OCI-M2 (cell line): Measurements from ENCODE around the gene NKIRAS1.
"Not testable (repeated sequence)": the region's sequence is repeated elsewhere in the genome, so short reads cannot be mapped to it uniquely, and the experiment has no call there.

ENCODE experiments used
- DNase-seq: peaks from one replicate; lab custom pipeline; 2025; ENCODE audit not compliant: unreplicated experiment; lab: John Stamatoyannopoulos, UW

NKIRAS1 gene

DNA sequence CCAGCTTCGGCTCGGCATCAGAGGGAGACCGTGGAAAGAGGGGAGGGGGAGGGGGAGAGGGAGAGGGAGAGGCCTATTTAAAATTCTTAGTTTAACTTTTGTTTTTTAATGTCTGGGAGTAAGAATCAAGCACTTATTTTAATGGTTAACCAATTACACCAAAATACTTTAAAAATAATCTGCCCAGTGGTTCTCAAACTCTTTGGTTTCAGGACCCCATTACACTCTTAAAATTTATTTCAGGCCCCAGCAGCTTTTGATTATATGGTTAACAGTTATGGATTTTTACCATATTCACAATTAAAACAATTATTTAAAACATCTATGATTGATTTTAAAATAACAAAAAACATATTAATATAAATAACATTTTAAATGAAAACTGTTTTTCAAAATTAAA lies 44.5 kb downstream of the NKIRAS1 start:
- no peak for DNase-seq

DNA sequence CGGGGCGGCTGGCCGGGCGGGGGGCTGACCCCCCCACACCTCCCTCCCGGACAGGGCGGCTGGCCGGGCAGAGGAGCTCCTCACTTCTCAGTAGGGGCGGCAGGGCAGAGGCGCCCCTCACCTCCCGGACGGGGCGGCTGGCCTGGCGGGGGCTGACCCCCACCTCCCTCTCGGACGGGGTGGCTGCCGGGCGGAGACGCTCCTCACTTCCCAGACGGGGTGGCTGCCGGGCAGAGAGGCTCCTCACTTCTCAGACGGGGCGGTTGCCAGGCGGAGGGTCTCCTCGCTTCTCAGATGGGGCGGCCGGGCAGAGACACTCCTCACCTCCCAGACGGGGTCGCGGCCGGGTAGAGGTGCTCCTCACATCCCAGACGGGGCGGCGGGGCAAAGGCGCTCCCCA lies 45.4 kb downstream of the NKIRAS1 start:
- not testable (repeated sequence) for DNase-seq

DNA sequence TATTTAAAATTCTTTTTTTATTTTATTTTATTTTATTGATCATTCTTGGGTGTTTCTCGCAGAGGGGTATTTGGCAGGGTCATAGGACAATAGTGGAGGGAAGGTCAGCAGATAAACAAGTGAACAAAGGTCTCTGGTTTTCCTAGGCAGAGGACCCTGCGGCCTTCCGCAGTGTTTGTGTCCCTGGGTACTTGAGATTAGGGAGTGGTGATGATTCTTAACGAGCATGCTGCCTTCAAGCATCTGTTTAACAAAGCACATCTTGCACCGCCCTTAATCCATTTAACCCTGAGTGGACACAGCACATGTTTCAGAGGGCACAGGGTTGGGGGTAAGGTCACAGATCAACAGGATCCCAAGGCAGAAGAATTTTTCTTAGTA lies 46.1 kb downstream of the NKIRAS1 start:
- not testable (repeated sequence) for DNase-seq

DNA sequence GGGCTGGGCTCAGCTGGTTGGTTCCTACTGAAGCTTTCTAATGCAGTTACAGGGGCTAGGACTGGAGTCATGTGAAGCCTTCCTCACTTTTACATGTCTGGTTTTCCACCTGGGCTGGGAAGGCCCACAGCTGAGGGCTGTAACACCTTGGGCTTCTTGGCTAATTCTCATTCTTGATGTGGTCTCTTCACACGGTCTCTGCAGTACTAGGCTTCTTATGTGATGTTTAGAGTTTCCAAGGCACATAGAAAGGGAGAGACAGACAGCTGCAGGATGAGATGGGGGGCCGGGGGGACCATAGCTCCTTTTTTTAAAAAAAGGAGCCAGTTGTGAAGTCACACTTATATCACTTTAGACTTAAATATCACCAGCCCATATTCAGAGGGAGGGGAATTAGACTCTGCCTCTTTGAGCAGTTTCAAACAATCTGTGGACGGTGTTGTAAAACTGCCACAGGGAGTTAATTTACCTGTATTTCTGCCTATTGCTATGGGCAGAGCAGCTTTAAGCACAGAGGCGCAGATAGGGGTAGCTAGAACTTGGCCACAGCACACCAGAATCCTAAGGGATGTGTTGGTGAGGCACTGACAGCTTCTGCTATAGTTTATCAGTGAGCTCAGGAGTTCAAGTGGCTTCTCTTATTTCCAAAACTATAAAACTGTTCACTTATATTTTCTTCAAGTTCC lies 46.7 kb downstream of the NKIRAS1 start:
- no peak for DNase-seq

DNA sequence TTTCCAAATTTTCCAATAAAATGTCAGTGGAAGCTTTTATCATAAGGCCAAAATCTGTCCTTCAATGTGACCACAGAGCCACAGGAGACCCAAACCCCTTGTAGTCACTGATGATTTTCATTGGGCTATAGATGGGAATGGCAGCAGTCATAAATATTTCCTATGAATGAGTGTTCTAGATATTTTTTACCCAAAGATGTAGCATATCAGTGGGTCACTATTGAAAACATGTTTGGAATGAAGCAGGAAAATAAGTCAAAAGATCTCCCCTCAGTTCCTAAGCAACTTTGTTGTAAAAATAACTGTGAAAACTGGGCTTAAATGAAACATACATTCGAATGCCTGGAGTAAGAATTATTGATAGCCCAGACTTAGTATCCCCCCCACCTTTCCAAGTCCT lies 49.0 kb downstream of the NKIRAS1 start:
- DNase-seq, result no peak

DNA sequence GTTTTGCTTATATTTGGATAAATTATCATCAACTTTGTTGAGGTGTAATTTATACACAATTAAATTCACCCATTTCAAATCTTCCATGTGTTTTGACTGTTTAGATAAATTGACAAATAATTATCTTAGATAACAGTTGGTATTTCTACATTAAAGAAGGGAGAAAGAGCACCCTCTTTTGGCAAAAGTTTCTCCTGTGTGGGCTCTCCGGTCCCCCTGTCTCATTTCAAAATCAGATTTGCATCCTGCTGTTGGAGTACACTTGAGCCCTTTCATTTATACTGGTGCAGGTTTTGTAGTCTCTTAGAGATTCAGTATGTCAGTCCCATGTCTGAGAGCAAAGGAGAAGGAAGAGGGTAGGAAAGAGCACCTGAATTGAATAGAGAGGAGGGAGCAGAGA lies 49.4 kb downstream of the NKIRAS1 start:
- no peak for DNase-seq

DNA sequence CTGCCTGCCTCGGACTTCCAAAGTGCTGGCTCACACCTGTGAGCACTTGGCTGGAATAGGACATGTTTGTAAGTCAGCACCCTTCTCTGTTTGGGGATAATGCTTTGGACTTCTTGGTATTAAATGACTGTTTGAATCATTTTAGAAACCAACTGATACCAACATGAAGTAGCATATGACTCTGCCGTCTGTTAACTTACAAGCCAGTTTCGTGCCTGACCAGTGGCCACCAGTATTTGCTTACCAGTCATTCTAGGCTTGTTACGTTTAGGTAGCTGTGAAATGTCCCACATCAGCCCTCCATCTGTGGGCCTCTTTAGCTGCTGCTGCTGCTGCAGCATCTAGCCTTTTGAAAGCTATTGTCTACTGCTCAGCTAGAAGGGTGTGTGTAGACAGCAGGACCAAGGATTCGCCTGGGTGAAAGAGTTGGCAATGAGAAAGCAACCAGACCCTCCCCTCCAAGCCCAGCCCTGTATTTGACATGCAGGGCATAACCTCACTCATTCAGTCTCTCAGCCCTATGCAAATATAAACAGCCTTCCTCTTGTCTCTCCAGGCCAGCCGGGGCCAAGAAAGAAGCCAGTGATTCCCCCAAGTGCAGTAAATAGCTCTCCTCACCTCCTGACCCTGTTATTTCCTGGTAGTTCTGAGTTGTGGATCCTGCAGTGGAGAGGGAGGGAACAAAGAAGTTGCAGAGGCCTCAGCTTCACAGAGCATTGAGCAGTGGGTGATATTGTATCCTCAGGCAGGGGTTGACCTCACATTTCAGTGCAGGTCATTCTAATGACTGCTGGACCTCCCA lies 51.0 kb downstream of the NKIRAS1 start:
- no peak for DNase-seq

DNA sequence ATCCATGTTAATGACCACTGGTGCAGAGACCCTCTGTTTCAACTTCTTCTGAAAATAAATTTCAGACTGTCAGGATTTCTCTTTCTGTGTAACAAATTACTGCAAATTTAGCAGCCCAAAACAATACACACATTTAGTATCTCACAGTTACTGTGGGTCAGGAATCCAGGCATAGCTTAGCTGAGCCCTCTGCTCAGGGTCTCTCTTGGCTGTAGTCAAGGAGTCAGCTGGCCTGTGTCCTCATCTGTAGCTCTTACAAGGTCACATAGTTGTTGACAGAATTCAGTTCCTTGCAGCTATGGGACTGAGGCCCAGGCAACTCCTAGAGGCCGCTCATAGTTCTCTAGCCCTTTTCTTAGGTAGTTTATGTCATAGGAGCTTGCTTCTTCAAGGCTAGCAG lies 51.9 kb downstream of the NKIRAS1 start:
- DNase-seq, result no peak

DNA sequence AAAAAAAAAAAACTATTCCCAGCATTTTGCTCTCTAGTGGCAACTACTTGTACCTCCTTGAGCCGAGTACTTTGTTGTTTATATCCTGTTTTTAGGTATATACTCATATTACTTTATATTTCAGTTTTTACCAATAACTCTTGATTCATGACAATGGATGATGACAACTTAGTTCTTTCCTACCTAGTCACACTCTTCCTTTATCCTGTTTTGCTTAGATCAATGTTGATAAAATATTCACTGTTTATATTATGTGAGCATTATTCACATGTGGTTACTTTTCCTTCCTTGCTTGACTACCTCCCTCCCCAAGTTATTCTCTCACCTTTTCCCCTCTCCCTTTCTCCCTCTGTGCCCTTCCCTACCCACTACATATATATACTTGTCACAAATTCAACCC lies 53.7 kb downstream of the NKIRAS1 start:
- DNase-seq, result no peak

DNA sequence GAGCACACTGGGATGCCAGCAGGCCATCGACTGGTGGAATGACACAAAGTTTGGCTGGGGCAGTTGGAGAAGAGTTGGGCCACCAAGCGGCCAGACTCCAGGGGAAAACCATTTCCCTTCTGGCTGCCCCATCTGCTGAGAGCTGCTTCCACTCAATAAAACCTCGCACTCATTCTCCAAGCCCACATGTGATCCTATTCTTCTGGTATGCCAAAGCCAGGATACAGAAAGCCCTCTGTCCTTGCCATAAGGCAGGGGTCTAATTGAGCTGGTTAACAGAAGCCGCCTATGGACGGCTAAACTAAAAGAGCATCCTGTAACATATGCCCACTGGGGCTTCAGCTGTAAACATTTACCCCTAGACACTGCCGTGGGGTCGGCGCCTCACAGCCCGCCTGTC lies 55.1 kb downstream of the NKIRAS1 start:
- DNase-seq, result no peak

DNA sequence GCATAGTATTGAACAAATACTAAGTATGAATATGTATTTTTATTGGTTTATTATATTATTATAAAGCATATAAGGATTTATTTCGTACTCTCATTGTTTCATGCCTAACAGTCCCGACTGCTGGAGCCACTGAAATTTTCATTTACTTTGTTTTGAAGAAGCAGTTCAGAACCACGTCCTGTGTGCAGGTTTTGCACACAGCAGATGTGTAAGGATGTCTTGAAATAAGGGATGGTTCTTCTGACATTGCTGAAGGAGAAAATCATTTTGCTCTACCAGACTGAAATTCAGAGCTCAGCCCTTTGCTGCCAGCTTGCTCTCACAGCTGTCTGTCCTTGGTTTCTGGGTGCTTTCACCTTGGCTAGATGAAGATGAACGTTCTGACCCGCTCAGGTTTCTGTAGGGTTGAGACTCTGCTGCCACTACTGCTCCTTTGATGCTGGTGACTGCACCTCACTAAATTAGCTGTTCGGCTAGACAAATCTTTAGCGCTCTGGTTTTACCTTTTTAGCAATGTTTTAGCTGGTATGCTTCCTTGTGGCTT lies 56.9 kb downstream of the NKIRAS1 start:
- DNase-seq, result no peak

DNA sequence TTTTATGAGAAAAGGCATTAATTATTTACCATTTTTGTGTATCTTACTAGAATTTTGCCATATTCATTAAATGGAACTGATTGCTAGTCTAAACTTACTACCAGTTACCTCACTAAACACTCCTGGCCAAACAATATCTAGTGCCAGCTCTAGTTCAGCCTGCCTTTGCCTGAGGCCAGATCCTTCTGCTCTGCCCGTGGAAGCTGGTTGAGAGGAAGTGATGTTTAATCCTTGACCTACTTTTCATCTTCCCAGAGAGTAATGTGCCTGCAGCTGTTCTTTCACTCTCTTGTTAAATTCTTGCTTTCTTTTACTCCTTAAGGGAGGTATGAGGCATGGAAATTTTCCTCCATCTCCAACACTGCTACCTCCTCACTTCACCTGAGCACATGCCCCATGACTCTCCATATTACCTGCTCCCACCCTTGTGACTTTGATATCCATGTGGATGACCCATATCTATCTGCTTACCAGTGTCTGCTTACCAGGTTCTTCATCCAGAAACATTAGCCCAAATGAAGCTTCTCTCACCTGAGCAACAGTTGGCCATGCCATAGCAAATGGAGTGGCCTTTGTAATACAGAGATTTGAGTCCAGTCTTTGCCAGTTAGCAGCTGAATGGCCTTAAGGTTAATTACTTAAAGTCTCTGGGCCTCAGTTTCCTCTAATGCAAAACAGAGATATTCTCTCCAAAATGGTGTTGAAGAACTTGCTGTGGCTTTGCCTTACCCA lies 57.6 kb downstream of the NKIRAS1 start:
- no peak for DNase-seq

DNA sequence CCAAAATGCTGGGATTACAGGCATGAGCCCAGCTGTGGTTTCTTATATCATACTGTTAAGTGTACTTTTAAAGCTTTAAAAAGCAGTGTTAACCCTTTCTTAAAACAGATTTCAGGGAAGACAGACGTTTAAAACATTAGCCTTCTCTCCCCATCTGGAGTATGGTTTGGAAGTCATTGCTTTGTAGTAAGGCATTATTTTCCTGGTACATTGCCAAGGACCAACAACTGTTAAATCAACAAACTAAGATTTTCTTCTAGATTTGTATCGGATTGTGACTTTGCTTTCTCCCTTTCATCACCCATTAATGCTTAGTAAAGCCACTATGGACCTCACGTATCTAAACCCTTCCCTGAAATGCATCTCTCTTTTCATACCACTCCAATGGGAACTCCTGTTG lies 60.5 kb downstream of the NKIRAS1 start:
- DNase-seq, result no peak

DNA sequence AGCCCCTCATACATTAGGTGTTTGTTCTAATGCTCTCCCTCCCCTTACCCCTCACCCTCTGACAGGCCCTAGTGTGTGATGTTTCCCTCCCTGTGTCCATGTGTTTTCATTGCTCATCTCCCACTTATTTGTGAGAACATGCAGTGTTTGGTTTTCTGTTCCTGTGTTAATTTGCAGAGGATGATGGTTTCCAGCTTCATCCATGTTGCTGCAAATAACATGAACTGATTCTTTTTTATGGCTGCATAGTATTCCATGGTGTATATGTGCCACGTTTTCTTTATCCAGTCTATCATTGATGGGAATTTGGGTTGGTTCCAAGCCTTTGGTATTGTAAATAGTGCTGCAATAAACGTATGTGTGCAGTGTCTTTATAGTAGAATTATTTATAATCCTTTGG lies 67.3 kb downstream of the NKIRAS1 start:
- DNase-seq, result not testable (repeated sequence)

DNA sequence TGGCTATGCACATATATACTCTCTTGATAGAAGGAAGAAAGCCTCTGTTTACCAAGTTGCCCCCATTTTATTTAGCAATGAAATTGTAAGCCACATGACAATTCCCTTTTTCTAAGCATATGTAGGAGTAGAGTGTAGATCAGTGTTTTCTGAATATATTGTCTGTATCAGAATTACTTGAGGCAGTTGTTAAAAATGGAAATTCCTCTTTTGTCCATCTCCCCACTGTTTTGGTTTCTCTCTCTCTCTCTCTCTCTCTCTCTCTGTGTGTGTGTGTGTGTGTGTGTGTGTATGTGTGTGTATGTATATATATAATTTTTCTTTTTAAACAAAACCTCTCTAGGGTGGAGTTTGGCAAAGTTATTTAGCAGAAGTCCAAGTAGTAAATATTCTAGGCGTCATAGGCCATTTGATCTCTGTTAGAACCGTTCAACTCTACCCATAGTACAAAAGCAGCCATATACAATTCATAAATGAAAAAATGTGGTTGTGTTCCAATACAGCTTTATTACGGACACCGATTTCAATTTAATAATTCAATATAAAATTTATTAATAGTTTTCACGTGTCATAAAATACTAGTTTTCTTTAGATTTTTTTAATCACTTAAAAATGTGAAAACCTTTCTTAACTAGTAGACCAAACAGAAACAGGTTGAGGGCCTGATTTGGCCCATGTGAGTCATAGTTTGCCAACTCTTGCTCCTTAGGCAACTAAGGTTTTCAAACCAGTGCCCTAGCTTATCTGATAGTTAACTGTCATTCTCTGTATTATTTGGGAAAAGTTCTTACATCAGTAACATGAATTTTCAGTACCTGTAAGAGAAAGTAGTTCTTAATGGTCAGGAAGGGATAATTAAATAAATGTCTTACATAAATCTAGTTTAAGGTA lies 71.2 kb downstream of the NKIRAS1 start:
- DNase-seq, result no peak

DNA sequence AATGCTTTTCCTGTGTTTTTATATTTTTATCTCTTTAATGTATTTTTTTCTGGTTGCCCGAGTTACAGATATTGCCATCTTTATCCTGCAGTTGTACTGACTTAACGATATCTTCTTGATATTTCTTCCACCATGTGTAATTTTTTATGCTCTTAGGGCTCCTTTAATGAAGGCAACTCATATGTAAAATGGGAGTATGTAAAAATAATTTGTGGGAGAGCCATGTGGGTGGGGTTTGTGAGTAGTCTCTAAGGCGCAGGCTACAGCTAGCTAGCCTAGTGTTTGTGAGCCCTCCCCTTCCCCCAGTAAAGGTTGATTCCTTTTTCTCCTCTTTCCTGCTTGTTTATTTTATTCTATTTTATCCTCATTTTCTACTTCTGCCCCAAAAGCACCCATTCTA lies 72.9 kb downstream of the NKIRAS1 start:
- no peak for DNase-seq
